HuH-7.5 (cell line): ENCODE data around the gene PDCD4.

Experiments
- DNase-seq: peaks from one replicate; pipeline ENCODE4 v3.0.0; 2011; ENCODE audit warnings: low spot score

The PDCD4 gene

GRCh38 chr10:110871298-110872084, at the start of gene PDCD4:
PDCD4 (plus strand) TSS chr10:110871928; CDS start chr10:110876028, 4,100 bp downstream.
- DNase-seq: peak; percentile 74

- no peak for DNase-seq
Observed at GRCh38 chr10:110822035-110822711, 49.6 kb upstream of the PDCD4 start.

- DNase-seq: no peak
Observed at GRCh38 chr10:110822712-110823311, 48.9 kb upstream of the PDCD4 start.

GRCh38 chr10:110824152-110824441, 47.6 kb upstream of the PDCD4 start:
- no peak for DNase-seq

- DNase-seq: no peak
Observed at GRCh38 chr10:110824660-110825059, 47.1 kb upstream of the PDCD4 start.

- no peak for DNase-seq
Observed at GRCh38 chr10:110825508-110825907, 46.2 kb upstream of the PDCD4 start.

- no peak for DNase-seq
Observed at GRCh38 chr10:110827410-110827809, 44.3 kb upstream of the PDCD4 start.

- no peak for DNase-seq
Observed at GRCh38 chr10:110827875-110828274, 43.9 kb upstream of the PDCD4 start.

- DNase-seq: no peak
Observed at GRCh38 chr10:110828525-110828924, 43.2 kb upstream of the PDCD4 start.

- DNase-seq: no peak
Observed at GRCh38 chr10:110829721-110830410, 41.9 kb upstream of the PDCD4 start.

GRCh38 chr10:110833234-110833940, 38.3 kb upstream of the PDCD4 start:
- no peak for DNase-seq

GRCh38 chr10:110833941-110834628, 37.6 kb upstream of the PDCD4 start:
- no peak for DNase-seq

- no peak for DNase-seq
Observed at GRCh38 chr10:110834629-110835301, 37.0 kb upstream of the PDCD4 start.

- no peak for DNase-seq
Observed at GRCh38 chr10:110835841-110836240, 35.9 kb upstream of the PDCD4 start.

GRCh38 chr10:110836706-110837105, 35.0 kb upstream of the PDCD4 start:
- no peak for DNase-seq

GRCh38 chr10:110837418-110838171, 34.1 kb upstream of the PDCD4 start:
- DNase-seq: no peak

GRCh38 chr10:110840225-110840922, 31.4 kb upstream of the PDCD4 start:
- no peak for DNase-seq

- no peak for DNase-seq
Observed at GRCh38 chr10:110840923-110841428, 30.8 kb upstream of the PDCD4 start.

GRCh38 chr10:110841767-110842267, 29.9 kb upstream of the PDCD4 start:
- DNase-seq: no peak
